Uterus (tissue), 4 donors: ENCODE measurements around the gene RABGAP1L. TPM values are rescaled to one million over a fixed set of nuclear protein-coding genes. Genes with fewer than 3 reads are reported as not detected.

ENCODE experiments used
- DNase-seq, 2 donors: peaks; one replicate each; pipeline ENCODE4 v3.0.0-alpha.2; 2019 to 2020
- H3K27ac ChIP-seq, 2 donors: fragments of 200-600 bp; sonication (generic); 1 replicate in 1 of 2; 2 replicates in 1 of 2; pipeline ENCODE4 v1.5.1; 2016 to 2018
- H3K27me3 ChIP-seq, 2 donors: fragments of 200-600 bp; sonication (generic); one replicate each; pipeline ENCODE4 v1.5.1; 2018 to 2019; ENCODE audit warnings: control low read depth in 1 of 2
- H3K36me3 ChIP-seq, 2 donors: fragments of 200-600 bp; sonication (generic); one replicate each; pipeline ENCODE4 v1.5.1; 2019; ENCODE audit warnings: control low read depth in 1 of 2
- H3K4me1 ChIP-seq, 2 donors: fragments of 200-600 bp; sonication (generic); one replicate each; pipeline ENCODE4 v1.5.1; 2018 to 2019; ENCODE audit warnings: control low read depth in 1 of 2
- H3K4me3 ChIP-seq, 2 donors: fragments of 200-600 bp; sonication (generic); 1 replicate in 1 of 2; 2 replicates in 1 of 2; pipeline ENCODE4 v1.5.1; 2018 to 2019; ENCODE audit warnings: mild to moderate bottlenecking in 1 of 2
- H3K9me3 ChIP-seq, 2 donors: fragments of 200-600 bp; sonication (generic); one replicate each; pipeline ENCODE4 v1.5.1; 2019; ENCODE audit warnings: control low read depth in 1 of 2
- CTCF ChIP-seq, 4 experiments: fragments of 200-600 bp in 2 of 4; fragments of 450-650 bp in 2 of 4; sonication (generic) in 2 of 4; IDR thresholded peaks; one replicate each; pipeline ENCODE4 v1.5.1; 2016 to 2019; ENCODE audit warnings: antibody characterized with exemption in 4 of 4, mild to moderate bottlenecking in 2 of 4, moderate library complexity in 1 of 4
- POLR2A ChIP-seq, 2 donors: fragments of 450-650 bp; IDR thresholded peaks; one replicate each; pipeline ENCODE4 v1.6.1; 2016; ENCODE audit warnings: antibody characterized with exemption in 2 of 2, mild to moderate bottlenecking in 1 of 2, moderate library complexity in 1 of 2
- intact Hi-C: fragments of 100-400 bp; cut with DNase I; formaldehyde crosslinking; loops from one replicate; pipeline ENCODE4 v1.15.1; 2023; ENCODE audit warnings: low total_unique reads
- total RNA-seq, 4 donors: library from RNA; depleted of rRNA in 3 of 4; stranded (reverse); fragments of >200 nt in 3 of 4; gene quantifications; one replicate each; pipeline versions ENCODE4 v1.1.0 to v1.2.4, GENCODE V29; 2014 to 2023
- donor health status: DM: yes; HTN: yes; CAD: no.

The RABGAP1L gene
- total RNA-seq, 4 donors from 2014 or later, result 19.1 to 93.7 (median 35.1) TPM

DNA sequence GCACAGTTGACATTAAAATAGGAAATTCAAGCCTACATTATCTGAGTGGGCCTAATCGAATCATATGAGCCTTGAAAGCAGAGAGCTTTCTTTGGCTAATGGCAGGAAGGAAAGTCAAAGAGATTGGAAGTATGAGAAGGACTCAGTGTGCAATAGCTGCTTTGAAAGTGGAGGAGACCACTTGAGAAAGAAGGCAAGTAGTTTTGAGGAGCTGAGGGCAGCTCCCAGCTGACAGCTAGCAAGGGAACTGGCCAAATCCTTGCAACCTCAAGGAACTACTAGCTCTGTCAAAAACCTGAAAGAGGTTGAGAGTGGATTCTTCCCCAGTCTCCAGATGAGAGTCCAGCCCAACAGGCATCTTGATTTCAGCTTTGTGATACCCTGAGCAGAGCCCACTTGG lies 691.4 kb downstream of the RABGAP1L start:
- H3K36me3 ChIP-seq, result no peaks in the 10 kb centered on the region
- H3K27ac ChIP-seq, result no peak overlapping the region
- TF ChIP-seq CTCF (IDR thresholded peaks at IDR 0.05) (no peak), POLR2A (IDR thresholded peaks at IDR 0.05) (no peak)
- intact Hi-C loops, result no loop called here
- no peaks in the 10 kb centered on the region for H3K27me3 ChIP-seq
- H3K4me1 ChIP-seq, result no peaks in the 10 kb centered on the region
- H3K4me3 ChIP-seq, result no peak overlapping the region
- no peak for DNase-seq
- no peaks in the 10 kb centered on the region for H3K9me3 ChIP-seq

- Histone ChIP-seq H3K4me1 (no peaks in the 10 kb centered on the region), H3K36me3 (no peaks in the 10 kb centered on the region), H3K27me3 (no peaks in the 10 kb centered on the region), H3K9me3 (no peaks in the 10 kb centered on the region), H3K4me3 (no peak overlapping the region), H3K27ac (no peak overlapping the region)
- intact Hi-C loops, result no loop called here
- TF ChIP-seq POLR2A (IDR thresholded peaks at IDR 0.05) (no peak), CTCF (IDR thresholded peaks at IDR 0.05) (no peak)
- no peak for DNase-seq
Measured at GRCh38 chr1:174858301-174858700, 699.0 kb downstream of the RABGAP1L start.

DNA sequence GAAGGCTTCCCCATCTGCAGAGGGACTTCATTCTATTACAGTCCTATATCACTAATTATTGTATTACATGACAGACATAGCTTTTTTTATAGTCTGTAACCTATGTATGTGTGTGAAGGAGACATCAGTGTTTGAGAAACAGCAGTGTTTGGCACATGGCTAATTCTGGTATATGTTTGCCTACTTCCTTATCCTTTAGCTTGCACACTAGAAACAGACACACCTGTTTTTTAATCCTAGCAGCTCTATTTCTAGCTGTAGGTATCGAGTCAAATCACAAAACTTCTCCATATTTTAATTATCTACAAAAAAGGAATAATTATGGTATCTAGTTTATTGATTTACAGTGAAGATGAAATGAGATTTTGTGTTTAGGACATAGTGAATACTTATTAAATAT lies 711.0 kb downstream of the RABGAP1L start:
- H3K27ac ChIP-seq, result no peak overlapping the region
- no peaks in the 10 kb centered on the region for H3K9me3 ChIP-seq
- no peaks in the 10 kb centered on the region for H3K36me3 ChIP-seq
- DNase-seq, result no peak
- H3K4me3 ChIP-seq, result no peak overlapping the region
- intact Hi-C loops, result no loop called here
- H3K27me3 ChIP-seq, result no peaks in the 10 kb centered on the region
- H3K4me1 ChIP-seq, result no peaks in the 10 kb centered on the region
- TF ChIP-seq POLR2A (IDR thresholded peaks at IDR 0.05) (no peak), CTCF (IDR thresholded peaks at IDR 0.05) (no peak)

DNA sequence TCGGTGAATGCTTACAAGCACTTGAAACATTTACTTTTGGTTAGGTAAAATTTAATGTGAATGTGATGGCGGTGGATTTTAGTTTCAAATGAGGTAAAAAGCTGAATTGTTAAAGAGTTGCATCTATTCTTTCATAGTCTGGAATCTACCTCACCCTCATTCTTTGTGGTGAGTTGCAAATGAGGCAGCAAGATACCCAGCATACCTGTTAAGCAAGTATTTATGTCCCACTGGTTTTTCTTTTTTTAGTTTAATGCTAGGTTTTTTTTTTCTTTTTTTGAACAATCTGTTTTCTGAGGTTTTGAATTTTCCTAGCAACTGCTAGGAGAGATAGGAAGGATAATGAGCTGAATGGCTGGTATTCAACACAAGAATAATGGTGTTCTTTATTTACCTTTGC lies 712.6 kb downstream of the RABGAP1L start:
- no peak overlapping the region for H3K27ac ChIP-seq
- H3K36me3 ChIP-seq, result no peaks in the 10 kb centered on the region
- DNase-seq, result no peak
- intact Hi-C loops, result no loop called here
- no peak for TF ChIP-seq POLR2A (IDR thresholded peaks at IDR 0.05)
- no peak for TF ChIP-seq CTCF (IDR thresholded peaks at IDR 0.05)
- no peaks in the 10 kb centered on the region for H3K27me3 ChIP-seq
- H3K4me1 ChIP-seq, result no peaks in the 10 kb centered on the region
- no peak overlapping the region for H3K4me3 ChIP-seq
- no peaks in the 10 kb centered on the region for H3K9me3 ChIP-seq

DNA sequence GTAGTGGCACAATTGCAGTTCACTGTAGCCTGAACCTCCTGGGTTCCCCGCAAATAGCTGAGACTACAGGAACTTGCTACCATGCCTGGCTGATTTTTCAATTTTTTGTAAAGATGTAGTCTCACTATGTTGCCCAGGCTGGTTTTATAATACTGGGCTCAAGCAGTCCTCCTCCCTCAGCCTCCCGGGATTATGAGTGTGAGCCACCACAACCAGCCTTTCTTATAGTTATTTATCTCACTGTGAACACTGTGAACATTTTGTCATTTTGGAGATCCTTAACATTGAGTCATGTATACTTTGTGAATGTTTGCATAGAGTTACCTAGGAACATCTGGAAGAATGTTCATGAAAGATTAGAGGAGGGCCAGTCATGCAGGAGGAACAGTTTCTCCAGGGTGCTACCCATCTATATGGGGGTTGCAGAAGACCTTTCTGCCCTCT lies 713.3 kb downstream of the RABGAP1L start:
- H3K27ac ChIP-seq, result no peak overlapping the region
- H3K27me3 ChIP-seq, result no peaks in the 10 kb centered on the region
- H3K36me3 ChIP-seq, result no peaks in the 10 kb centered on the region
- no peak for TF ChIP-seq POLR2A (IDR thresholded peaks at IDR 0.05)
- TF ChIP-seq CTCF (IDR thresholded peaks at IDR 0.05), result no peak
- no peak for DNase-seq
- H3K9me3 ChIP-seq, result no peaks in the 10 kb centered on the region
- H3K4me3 ChIP-seq, result no peak overlapping the region
- intact Hi-C loops, result no loop called here
- H3K4me1 ChIP-seq, result no peaks in the 10 kb centered on the region
